Measurements from ENCODE around the gene RALGAPA1.

The RALGAPA1 gene

DNA sequence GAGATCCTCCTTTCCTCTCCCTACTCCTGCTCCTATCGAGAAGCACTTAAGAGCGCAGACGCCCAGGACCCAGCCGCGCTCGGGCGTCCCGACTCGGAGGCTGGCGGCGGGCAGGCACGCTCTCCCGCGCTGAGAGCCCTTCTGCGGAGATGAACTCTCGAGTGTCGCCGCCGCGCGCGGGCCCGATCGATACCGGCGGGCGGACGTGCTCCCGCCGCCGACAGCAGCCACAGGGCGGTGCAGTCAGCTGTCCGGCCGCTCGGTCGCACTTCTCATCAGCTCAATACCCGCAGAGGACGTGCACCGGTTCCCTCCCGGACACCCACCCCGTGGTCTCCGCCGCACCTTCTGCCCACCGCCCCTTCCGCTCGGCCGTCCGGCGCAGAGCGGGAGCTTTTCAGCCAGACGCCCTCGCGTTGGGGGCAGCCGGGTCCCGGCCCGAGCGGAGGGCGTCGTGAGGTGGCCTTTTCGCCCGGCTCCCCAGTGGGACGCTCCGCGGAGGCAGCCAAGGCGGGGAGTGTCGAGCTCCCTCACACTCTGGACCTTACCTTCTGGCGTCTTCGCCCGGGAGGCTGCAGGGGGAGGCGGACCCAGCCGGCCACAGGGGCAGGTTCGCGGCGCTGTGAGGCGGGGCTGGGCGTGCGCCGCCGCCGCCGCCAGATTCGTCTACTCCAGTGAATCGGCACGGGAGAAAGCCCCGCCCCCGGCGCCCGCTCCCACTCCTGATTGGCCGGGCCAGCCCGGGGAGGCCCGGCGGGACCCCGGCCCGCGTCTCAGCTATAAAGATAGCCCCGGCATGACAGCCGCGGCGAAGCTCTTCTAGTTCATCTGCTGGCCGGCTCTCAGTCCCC is 275.5 kb downstream of the RALGAPA1 start, which contains the start of gene INSM2:
INSM2 (plus strand) TSS at position 808 of the 851 bp plus-strand sequence. CDS start 89 bp downstream, outside the sequence.
- peak; percentile 96 for DNase-seq

DNA sequence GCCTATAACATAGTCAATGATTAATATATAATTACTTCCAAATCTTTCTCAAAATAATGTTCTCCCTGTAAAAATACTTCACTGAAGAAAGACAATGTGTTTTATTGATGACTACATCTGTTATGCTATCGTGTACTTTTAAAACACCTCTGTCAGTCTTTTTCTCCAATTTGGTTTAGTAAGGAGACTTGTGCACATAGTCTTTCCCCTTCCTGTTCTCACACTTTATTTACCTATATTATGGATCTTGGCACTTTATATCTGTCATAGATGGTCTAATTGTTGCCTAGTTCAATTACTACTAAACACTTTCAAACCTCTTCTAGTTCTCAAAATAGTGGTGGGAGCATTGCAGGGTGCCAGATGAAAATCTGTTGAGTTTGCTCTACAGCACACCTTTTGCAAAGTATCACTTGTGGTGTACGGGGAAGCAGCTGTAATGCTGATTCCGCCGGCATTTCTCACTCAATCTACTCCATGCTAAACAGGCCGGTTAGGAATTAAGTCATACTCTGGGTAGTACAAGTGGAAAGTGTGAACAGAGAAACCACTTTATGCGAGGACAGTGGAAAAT is 276.2 kb downstream of the RALGAPA1 start:
- no peak for DNase-seq

DNA sequence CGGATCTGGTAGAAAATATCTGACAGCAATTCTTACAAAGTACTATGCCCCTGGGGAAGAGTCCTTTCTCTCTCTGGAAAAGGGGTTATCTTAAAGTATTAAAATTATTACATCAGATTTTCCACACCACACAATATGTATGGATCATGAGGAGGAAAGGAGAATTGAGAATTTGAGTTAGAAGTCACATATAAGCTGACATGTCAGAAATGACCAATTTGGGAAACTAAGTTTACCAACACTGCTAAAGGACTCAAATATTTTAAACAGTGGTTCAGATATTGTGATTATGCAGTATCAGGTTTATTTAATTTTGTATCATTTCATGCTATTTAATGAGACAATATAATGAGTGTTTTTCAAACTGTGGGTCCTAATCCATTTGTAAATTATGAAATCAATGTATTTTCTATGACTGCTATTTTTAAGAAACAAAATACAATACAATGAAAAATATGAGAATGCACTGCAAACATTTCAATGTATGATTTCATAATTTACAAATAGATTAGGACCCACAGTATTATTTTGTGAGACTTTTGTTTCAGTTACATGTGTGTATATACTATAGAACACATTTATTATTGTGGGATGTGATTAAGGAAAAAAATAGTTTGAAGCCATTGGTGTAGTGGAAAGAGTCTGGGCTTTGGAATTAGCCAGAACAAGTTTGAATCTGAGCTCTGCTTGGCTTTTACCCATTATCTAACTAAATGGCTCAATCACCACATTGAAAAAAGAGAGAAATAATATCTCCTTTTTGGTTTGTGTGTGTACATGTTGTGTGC is 276.9 kb downstream of the RALGAPA1 start:
- no peak for DNase-seq

DNA sequence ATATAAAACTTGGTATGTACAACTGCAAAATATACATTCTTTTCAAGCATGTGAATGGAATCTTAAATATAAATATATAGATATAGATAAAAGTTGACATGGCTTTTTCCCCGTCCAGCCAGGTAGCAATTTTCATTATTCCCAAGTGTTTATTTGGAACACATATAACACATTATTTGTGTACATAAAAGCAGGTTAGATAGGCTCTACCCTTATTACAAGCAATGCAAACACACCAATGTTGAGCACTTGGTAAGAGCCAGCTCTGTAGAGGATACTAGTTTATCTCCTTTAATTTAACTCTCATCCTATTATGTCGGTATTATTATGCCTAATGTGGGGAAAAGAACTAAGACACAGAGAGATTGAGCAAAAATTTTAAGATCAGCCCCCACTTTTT is 282.1 kb downstream of the RALGAPA1 start:
- no peak for DNase-seq

DNA sequence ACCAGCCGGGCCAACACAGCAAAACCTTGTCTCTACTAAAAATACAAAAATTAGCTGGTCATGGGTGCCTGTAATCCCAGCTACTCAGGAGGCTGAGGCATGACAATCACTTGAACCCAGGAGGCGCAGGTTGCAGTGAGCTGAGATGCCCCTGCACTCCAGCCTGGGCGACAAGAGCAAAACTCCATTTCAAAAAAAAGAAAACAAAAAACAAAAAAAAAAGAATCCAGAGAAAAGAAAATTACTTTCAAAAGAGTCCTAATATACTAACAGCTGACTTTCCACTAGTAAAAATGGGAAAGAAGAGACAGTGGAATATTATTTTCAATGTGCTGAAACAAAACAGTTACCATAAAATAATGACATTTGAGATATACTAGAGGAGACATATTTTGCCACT is 283.4 kb downstream of the RALGAPA1 start:
- no peak for DNase-seq

DNA sequence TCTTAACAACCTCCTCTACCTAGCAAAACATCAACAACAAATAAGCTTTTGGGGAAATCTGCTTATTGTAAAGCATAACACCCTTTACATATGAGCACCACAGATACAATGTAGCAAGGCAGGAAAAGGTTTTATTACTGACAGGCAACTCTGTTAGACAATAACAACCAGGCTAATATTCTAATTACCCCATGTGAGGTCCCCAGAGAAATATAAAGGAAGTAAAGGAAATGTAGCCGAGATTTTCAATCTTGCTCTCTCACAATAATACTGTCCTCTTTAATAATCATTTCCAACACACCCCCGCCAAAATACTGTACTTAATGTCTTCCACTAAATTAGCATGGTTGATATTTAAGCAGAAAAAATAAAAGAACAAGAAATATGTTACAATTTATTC is 289.1 kb downstream of the RALGAPA1 start:
- DNase-seq = no peak

DNA sequence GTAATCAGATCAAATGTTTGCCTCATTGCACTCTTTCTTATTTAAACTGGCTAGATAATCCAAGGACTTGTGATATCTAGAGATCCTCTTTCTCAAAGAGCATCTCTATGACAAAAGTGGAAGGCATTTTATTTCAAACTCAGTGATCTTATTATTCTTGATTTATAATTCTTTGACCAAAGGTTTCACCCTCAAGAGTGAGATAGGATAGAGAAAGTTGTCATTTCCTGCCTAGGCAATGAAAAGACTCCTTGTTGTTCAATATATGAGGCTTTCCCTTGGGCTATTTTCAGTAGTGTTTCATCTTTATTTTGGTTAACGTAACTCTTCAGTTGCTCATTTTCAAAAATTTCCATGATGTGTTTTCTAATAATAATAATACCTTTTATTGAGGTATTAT is 293.2 kb downstream of the RALGAPA1 start:
- no peak for DNase-seq

DNA sequence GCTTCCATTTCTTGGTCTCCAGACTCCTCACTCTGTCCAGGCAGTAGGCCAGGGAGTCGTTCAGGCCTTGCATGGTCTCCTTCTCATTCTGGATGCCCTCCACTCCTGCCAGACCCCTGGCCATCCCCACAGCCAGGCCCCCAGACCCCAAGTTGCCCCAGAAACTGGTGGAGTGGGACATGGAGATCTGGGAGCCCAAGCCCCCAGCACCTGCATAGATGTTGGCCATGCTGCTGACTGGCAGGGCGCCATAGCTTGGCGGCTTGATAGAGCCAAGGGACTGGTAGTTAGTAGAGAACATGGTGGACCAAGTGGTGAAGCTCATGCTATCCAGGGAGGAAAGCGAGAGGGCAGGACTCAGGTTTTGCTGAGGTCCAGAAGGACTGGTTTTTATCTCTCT is 296.3 kb downstream of the RALGAPA1 start:
- no peak for DNase-seq

DNA sequence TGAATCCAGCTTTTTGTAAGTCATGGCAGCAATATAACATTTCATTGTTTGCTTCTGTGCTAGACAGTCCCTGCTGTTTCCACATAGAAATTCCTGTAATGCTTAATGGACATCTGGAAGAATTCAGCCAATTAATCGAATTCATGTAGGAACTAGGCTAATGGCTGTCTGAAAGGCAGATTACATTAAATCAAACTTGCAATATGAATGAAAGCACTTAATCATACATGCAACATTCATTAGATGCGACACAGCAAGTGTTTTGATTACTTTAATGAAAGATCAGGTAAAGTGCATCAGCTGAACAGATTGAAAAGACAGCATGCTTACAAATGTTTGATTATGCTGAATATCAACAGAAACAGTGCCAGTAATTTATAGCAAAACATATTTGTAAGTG is 299.2 kb downstream of the RALGAPA1 start:
- no peak for DNase-seq

DNA sequence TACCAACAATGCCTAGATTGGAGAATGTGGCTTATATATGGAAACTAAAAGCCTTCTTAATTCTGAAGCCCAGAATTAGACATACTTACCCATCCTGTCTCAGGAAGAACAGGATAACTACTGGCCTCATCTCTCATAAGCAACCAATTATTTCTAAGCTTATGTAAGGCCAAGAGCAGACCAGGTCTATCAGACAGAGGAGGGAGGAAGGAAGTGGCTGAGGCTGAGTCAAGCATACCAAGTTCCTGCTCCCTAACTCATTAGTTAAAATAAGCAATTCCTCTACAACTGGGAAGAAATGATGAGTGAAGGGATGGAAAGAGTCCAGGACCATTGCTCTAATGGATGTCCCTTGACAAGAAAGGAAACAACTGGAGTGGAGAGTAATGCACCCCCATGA is 302.2 kb downstream of the RALGAPA1 start:
- DNase-seq = no peak

DNA sequence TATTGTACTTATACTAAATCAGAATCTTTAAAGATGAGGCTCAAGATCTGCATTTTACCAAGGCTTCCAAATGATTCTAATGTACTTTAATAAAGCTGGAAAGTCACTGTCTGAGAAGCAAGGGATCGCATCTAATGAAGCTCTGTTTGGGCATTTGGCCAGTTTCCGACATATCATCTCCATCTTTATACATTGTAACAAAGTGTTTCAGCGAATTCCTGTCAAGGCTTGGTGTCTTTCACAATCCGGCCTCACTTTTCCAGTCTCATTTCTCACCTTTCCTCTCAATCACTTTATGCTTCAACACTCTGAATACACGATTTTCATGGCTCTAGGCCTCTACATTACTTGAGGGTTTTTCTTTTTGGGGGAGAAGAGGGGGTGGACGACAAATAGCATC is 302.6 kb downstream of the RALGAPA1 start:
- no peak for DNase-seq

DNA sequence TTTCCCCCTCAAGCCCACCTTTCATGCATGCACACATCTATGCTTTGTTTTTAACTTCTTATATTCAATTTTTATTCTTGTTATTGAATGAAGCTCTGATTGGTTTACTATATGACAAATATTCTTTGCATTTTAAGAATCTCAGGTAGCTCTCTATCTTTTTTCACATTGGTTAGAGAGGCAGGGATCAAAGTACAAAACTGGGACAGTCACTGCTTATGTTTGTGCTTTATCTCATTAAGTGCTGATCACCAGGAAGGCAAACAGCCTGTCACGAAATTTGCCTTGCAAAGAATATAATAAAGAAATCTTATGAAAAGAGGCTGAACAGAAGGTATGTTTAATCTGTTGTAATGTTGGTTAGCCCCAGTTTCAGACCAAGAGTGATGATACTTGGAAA is 304.8 kb downstream of the RALGAPA1 start:
- DNase-seq = no peak

DNA sequence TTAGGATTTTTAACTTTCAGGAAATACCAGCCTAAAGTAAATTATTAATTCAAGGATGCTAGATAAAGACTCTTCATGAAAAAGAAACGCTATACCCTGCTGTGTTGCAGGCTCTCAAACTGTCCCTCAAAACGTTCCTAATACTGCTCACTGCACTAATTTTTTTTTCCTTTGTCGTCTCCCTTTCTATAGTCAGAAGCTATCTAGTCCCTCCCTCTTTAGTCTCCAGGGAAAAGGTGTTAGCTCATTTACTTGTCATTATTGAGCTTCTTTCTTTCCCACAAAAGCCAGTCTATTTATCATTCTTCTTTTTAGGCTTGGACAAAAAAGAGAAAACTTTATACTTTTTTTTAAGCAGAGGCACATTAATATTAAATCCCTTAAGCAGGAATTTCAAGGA is 305.4 kb downstream of the RALGAPA1 start:
- DNase-seq = no peak

DNA sequence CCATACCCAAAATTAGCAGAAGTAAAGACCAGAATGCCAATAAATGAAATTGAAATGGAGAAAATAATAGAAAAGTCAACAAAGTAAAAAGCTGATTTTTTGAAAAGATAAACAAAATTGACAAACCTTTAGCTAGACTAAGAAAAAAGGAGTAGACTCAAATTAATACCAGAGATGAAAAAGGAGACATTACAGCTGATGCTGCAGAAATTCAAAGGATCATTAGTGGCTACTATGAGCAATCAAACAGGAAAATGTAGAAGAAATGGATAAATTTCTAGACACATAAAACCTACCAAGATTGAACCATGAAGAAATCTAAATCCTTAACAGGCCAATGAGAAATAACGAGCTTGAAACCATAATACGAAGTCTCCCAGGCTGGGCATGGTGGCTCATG is 309.9 kb downstream of the RALGAPA1 start:
- no peak for DNase-seq

DNA sequence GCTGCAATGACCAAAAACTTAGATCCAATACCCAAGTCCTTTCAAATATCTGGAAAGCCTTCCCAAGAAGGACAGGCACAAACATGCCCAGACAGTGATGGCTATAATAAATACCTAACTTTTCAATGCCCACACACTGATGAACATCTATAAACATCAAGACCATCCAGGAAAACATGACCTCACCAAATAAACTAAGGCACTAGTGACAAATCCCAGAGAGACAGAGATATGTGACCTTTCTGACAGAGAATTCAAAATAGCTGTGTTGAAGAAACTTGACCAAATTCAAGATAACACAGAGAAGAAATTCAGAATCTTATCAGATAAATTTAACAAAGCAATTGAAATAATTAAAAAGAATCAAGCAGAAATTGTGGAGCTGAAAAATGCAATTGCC is 313.8 kb downstream of the RALGAPA1 start:
- DNase-seq = no peak

DNA sequence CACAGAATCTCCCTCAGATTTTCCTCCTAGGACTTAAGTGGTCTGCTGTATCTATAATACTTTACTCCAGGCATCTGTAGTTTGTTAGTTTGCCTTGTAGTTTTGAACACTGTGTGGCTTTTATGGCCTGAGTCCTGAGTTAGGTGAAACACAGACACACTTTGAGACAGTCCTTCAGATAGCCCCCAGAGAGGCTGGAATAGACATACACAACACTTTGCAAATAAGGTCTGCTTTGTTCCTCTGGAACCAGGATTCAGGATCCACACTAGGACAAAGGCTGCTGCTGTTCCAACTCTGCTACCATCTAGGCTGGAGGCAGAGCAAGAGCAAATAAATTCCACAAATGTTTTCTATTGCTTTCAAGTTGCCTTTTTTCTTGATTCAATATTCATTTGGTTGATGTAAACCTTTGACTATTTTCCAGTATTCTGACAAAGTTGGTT is 316.5 kb downstream of the RALGAPA1 start:
- no peak for DNase-seq
